IMR-90 (cell line): ENCODE results near the gene SRRM3.
"Not testable (repeated sequence)": the region's sequence is repeated elsewhere in the genome, so short reads cannot be mapped to it uniquely, and the experiment has no call there.

Source experiments
- BHLHE40 ChIP-seq: fragments of 150-350 bp; IDR thresholded peaks from 2 replicates; pipeline ENCODE4 v1.6.1; 2016; ENCODE audit warnings: mild to moderate bottlenecking, low read depth, low read length
- CEBPB ChIP-seq: IDR thresholded peaks from 2 replicates; pipeline ENCODE4 v1.6.1; 2012; ENCODE audit warnings: low read depth, low read length, improper control_type of control experiment
- CHD1 ChIP-seq: IDR thresholded peaks from 2 replicates; pipeline ENCODE4 v1.6.1; 2012; ENCODE audit warnings: low read depth, low read length, improper control_type of control experiment
- FOS ChIP-seq: fragments of 150-350 bp; IDR thresholded peaks from 2 replicates; pipeline ENCODE4 v1.6.1; 2016; ENCODE audit warnings: low read depth, low read length
- MAFK ChIP-seq: IDR thresholded peaks from 2 replicates; pipeline ENCODE4 v1.6.1; 2012; ENCODE audit warnings: low read depth, low read length, improper control_type of control experiment
- MXI1 ChIP-seq: IDR thresholded peaks from 2 replicates; pipeline ENCODE4 v1.6.1; 2012; ENCODE audit warnings: low read depth, mild to moderate bottlenecking, low read length, moderate library complexity, borderline replicate concordance
- POLR2A ChIP-seq: IDR thresholded peaks from 2 replicates; pipeline ENCODE4 v1.6.1; 2012; ENCODE audit warnings: mild to moderate bottlenecking, low read depth, low read length
- RAD21 ChIP-seq: IDR thresholded peaks from 2 replicates; pipeline ENCODE4 v1.6.1; 2012; ENCODE audit warnings: low read length, improper control_type of control experiment
- RCOR1 ChIP-seq: IDR thresholded peaks from 2 replicates; pipeline ENCODE4 v1.6.1; 2012; ENCODE audit warnings: mild to moderate bottlenecking, low read length, improper control_type of control experiment; ENCODE audit not compliant: insufficient replicate concordance
- RFX5 ChIP-seq: IDR thresholded peaks from 2 replicates; pipeline ENCODE4 v1.8.0; 2012; ENCODE audit warnings: low read depth, mild to moderate bottlenecking, low read length, moderate library complexity
- SMC3 ChIP-seq: fragments of 150-350 bp; IDR thresholded peaks from 2 replicates; pipeline ENCODE4 v1.6.1; 2016; ENCODE audit warnings: low read depth, mild to moderate bottlenecking, antibody characterized with exemption, low read length, moderate library complexity
- TF ChIP-seq, protein P1 (sequence below): conservative IDR thresholded peaks from 2 replicates; pipeline ENCODE4 v1.5.1; 2012; ENCODE audit warnings: mild to moderate bottlenecking, low read depth, low read length, improper control_type of control experiment
- TF ChIP-seq, protein P2 (sequence below): fragments of 150-350 bp; IDR thresholded peaks from 2 replicates; pipeline ENCODE4 v1.6.1; 2017; ENCODE audit warnings: mild to moderate bottlenecking, antibody characterized with exemption, low read length, low read depth
- TF ChIP-seq, protein P3 (sequence below): fragments of 150-350 bp; IDR thresholded peaks from 2 replicates; pipeline ENCODE4 v1.6.1; 2016; ENCODE audit warnings: low read depth, mild to moderate bottlenecking, low read length, moderate library complexity, borderline replicate concordance

DNA sequence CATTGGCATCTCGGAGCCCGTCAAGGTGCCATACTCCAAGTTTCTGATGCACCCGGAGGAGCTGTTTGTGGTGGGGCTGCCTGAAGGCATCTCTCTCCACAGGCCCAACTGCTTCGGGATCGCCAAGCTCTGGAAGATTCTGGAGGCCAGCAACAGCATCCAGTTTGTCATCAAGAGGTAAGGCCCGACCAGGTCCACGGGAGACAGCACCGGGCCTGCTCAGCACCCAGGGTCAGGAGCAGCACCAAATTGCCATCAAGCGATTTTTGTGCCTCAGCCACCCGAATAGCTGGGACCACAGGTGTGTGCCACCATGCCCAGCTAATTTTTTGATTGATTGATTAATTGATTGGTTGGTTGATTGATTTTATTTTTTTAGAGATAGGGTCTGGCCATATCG lies 24.7 kb upstream of the SRRM3 start:
- TF ChIP-seq, protein P1, sequence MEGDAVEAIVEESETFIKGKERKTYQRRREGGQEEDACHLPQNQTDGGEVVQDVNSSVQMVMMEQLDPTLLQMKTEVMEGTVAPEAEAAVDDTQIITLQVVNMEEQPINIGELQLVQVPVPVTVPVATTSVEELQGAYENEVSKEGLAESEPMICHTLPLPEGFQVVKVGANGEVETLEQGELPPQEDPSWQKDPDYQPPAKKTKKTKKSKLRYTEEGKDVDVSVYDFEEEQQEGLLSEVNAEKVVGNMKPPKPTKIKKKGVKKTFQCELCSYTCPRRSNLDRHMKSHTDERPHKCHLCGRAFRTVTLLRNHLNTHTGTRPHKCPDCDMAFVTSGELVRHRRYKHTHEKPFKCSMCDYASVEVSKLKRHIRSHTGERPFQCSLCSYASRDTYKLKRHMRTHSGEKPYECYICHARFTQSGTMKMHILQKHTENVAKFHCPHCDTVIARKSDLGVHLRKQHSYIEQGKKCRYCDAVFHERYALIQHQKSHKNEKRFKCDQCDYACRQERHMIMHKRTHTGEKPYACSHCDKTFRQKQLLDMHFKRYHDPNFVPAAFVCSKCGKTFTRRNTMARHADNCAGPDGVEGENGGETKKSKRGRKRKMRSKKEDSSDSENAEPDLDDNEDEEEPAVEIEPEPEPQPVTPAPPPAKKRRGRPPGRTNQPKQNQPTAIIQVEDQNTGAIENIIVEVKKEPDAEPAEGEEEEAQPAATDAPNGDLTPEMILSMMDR = not testable (repeated sequence)
- not testable (repeated sequence) for TF ChIP-seq MAFK, POLR2A, RCOR1, RFX5, RAD21, SMC3, CEBPB, FOS, MXI1, BHLHE40, CHD1
- TF ChIP-seq, protein P2, sequence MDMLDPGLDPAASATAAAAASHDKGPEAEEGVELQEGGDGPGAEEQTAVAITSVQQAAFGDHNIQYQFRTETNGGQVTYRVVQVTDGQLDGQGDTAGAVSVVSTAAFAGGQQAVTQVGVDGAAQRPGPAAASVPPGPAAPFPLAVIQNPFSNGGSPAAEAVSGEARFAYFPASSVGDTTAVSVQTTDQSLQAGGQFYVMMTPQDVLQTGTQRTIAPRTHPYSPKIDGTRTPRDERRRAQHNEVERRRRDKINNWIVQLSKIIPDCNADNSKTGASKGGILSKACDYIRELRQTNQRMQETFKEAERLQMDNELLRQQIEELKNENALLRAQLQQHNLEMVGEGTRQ = not testable (repeated sequence)
- TF ChIP-seq, protein P3, sequence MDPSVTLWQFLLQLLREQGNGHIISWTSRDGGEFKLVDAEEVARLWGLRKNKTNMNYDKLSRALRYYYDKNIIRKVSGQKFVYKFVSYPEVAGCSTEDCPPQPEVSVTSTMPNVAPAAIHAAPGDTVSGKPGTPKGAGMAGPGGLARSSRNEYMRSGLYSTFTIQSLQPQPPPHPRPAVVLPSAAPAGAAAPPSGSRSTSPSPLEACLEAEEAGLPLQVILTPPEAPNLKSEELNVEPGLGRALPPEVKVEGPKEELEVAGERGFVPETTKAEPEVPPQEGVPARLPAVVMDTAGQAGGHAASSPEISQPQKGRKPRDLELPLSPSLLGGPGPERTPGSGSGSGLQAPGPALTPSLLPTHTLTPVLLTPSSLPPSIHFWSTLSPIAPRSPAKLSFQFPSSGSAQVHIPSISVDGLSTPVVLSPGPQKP = not testable (repeated sequence)
